Adrenal gland (tissue), 12 donors: ENCODE results near the gene MTHFD1L. TPM values are rescaled to one million over a fixed set of nuclear protein-coding genes. Genes with fewer than 3 reads are reported as not detected.
"Not testable (repeated sequence)": the region's sequence is repeated elsewhere in the genome, so short reads cannot be mapped to it uniquely, and the experiment has no call there.

ENCODE experiments used
- DNase-seq, 7 donors: peaks; one replicate each; pipeline ENCODE4 v3.0.0-alpha.2; 2019 to 2020
- H3K27ac ChIP-seq, 5 donors: fragments of 200-600 bp; sonication (generic) in 4 of 5; 1 replicate in 3 of 5; 2 replicates in 2 of 5; pipeline versions ENCODE4 v1.5.1 to v1.8.0; 2016 to 2020; ENCODE audit warnings: mild to moderate bottlenecking in 1 of 5
- H3K27me3 ChIP-seq: fragments of 200-600 bp; 2 replicates; pipeline ENCODE4 v1.8.0; 2021
- H3K36me3 ChIP-seq, 2 donors: fragments of 200-600 bp; replicated peaks in 1 of 2; 1 replicate in 1 of 2; 2 replicates in 1 of 2; pipeline versions ENCODE4 v1.5.1 to v1.8.0; 2018 to 2022
- H3K4me1 ChIP-seq, 2 donors: fragments of 200-600 bp; replicated peaks in 1 of 2; 1 replicate in 1 of 2; 2 replicates in 1 of 2; pipeline versions ENCODE4 v1.5.1 to v1.8.0; 2018 to 2021
- H3K4me3 ChIP-seq, 4 donors: fragments of 200-600 bp; sonication (generic) in 3 of 4; one replicate each; pipeline ENCODE4 v1.5.1; 2016 to 2018
- H3K9me3 ChIP-seq, 3 donors: fragments of 200-600 bp; sonication (generic) in 1 of 3; replicated peaks in 1 of 3; 1 replicate in 2 of 3; 2 replicates in 1 of 3; pipeline versions ENCODE4 v1.5.1 to v1.8.0; 2016 to 2021
- POLR2A ChIP-seq, 2 donors: fragments of 450-650 bp; IDR thresholded peaks; one replicate each; pipeline ENCODE4 v1.6.1; 2017; ENCODE audit warnings: antibody characterized with exemption in 2 of 2, mild to moderate bottlenecking in 2 of 2, moderate library complexity in 1 of 2
- WGBS, 4 donors: extraction: QIAGEN DNeasy Blood & Tissue Kit in 2 of 4; methylation state at CpG; one replicate each; pipeline versions ENCODE4 v1.1.5 to v1.1.7; 2013 to 2017; 5-methylcytosine and 5-hydroxymethylcytosine counted together
- intact Hi-C, 2 donors: fragments of 100-400 bp; cut with DNase I; formaldehyde crosslinking; loops; one replicate each; pipeline versions ENCODE4 v1.14.1 to v1.15.0; 2022 to 2023
- polyA plus RNA-seq, 3 donors: library from polyadenylated mRNA; stranded (reverse); fragments of 200-250 nt in 2 of 3; fragments of 350-450 nt in 1 of 3; fragmentation: Illumina TruSeq in 1 of 3; extraction: RNeasy Lipid Tissue Mini Kit (QIAGEN cat#74804) in 1 of 3; gene quantifications; one replicate each; pipeline ENCODE4 v1.2.3, GENCODE V29; 2013 to 2014
- total RNA-seq, 9 donors: library from RNA; depleted of rRNA in 4 of 9; stranded (reverse); fragments of >200 nt in 4 of 9; fragments of 120-200 nt in 1 of 9; fragmentation: NEBNext Ultra II Directional in 1 of 9; extraction: Animal tissue kit (Norgen Biotek cat#: 25700) in 1 of 9; gene quantifications; one replicate each; pipeline versions ENCODE4 v1.1.0 to v1.2.4, GENCODE V29; 2013 to 2023
- TF ChIP-seq, protein P1 (sequence below), 6 experiments: fragments of 450-650 bp in 4 of 6; fragments of 200-600 bp in 2 of 6; sonication (generic) in 1 of 6; IDR thresholded peaks; 1 replicate in 5 of 6; 2 replicates in 1 of 6; pipeline versions ENCODE4 v1.5.1 to v1.8.0; 2016 to 2021; ENCODE audit warnings: antibody characterized with exemption in 6 of 6, mild to moderate bottlenecking in 2 of 6, moderate library complexity in 1 of 6
- donor health status: healthy with polysubstance abuse.
- donor health status: Bipolar disorder and iron deficiency.
- donor health status: DM: yes; HTN: yes; CAD: no.
- donor health status: DM: no; HTN: no; CAD: no.
- donor health status: DM: no; HTN: no; CAD: no.
- donor health status: DM: yes; HTN: yes; CAD: no.

The MTHFD1L gene
- total and polyA plus RNA-seq, 12 donors = 8.5 to 28.8 (median 18.1) TPM

DNA sequence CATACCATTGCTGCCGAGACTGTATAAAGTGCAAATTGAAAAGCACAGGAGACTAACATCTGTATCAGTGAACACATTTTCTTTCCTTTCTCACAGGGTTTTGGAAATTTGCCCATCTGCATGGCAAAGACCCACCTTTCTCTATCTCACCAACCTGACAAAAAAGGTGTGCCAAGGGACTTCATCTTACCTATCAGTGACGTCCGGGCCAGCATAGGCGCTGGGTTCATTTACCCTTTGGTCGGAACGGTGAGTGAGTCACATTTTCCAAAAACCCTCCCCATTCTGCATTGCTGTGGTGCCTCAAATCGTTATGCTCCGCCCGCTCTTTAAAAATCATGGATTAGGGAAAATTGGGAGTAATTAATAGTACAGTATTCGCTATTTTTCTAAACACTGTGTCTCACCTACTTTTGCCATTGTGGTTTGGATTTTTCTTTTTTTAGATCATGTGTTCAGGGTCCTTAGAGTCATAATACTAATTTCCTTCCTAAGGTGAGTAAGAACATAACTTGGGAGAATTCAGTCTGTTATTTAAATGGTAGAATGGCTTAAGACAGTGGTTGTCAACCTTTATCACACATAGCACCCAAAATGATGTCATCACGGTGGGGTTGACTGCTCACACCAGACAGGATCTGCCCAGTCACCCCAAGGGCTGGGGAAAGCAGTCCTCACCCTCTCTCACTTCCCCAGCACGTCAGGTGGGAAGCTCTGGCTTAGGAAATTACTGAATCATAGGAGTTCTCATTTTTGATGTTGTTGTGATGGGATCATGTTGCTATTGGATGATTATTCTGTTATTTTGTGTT, 171.6 kb downstream of the MTHFD1L start:
- peak overlapping the region in 3 of 5 donors; percentile 12 to 67 (median 56) for H3K27ac ChIP-seq
- H3K4me1 ChIP-seq = no peaks in the 10 kb centered on the region
- H3K36me3 ChIP-seq = no peaks in the 10 kb centered on the region
- H3K27me3 ChIP-seq = no peaks in the 10 kb centered on the region
- peak in 1 of 7 donors; percentile 46 for DNase-seq
- WGBS, 4 donors = 86 to 92% (median 88%) methylated on average over 12 of the region's 12 CpGs
- TF ChIP-seq POLR2A (IDR thresholded peaks at IDR 0.05) = no peak
- TF ChIP-seq, protein P1, sequence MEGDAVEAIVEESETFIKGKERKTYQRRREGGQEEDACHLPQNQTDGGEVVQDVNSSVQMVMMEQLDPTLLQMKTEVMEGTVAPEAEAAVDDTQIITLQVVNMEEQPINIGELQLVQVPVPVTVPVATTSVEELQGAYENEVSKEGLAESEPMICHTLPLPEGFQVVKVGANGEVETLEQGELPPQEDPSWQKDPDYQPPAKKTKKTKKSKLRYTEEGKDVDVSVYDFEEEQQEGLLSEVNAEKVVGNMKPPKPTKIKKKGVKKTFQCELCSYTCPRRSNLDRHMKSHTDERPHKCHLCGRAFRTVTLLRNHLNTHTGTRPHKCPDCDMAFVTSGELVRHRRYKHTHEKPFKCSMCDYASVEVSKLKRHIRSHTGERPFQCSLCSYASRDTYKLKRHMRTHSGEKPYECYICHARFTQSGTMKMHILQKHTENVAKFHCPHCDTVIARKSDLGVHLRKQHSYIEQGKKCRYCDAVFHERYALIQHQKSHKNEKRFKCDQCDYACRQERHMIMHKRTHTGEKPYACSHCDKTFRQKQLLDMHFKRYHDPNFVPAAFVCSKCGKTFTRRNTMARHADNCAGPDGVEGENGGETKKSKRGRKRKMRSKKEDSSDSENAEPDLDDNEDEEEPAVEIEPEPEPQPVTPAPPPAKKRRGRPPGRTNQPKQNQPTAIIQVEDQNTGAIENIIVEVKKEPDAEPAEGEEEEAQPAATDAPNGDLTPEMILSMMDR (IDR thresholded peaks at IDR 0.05) = no peak
- intact Hi-C loops = no loop called here
- no peaks in the 10 kb centered on the region for H3K9me3 ChIP-seq
- H3K4me3 ChIP-seq = no peak overlapping the region

DNA sequence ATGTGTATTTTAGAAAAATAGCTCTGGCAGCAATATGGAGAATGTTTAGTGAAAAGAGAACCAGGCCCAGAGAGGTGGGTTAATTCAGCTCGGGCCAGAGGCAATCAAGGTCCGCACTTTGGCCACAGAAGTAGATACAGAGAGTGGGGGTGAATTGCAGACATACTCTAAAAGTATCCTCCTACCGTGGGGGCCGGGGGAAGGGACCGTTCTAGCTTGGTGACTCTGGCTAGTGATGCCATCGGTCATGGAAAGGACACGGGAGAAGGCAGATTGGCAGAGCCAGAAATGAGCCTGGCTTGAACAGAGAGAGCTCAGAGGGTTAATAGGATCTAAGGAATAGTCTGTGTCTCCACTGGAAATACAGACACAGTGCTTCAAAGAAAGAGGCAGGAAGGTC, 173.1 kb downstream of the MTHFD1L start:
- Histone ChIP-seq H3K9me3 (no peaks in the 10 kb centered on the region), H3K4me3 (no peak overlapping the region), H3K4me1 (no peaks in the 10 kb centered on the region), H3K36me3 (no peaks in the 10 kb centered on the region), H3K27ac (no peak overlapping the region), H3K27me3 (no peaks in the 10 kb centered on the region)
- intact Hi-C loops = no loop called here
- no peak for TF ChIP-seq POLR2A (IDR thresholded peaks at IDR 0.05)
- TF ChIP-seq, protein P1 (IDR thresholded peaks at IDR 0.05) = no peak
- peak in 1 of 7 donors; percentile 13 for DNase-seq
- WGBS, 4 donors = 91 to 97% (median 95%) methylated on average over 6 to 7 of the region's 7 CpGs

DNA sequence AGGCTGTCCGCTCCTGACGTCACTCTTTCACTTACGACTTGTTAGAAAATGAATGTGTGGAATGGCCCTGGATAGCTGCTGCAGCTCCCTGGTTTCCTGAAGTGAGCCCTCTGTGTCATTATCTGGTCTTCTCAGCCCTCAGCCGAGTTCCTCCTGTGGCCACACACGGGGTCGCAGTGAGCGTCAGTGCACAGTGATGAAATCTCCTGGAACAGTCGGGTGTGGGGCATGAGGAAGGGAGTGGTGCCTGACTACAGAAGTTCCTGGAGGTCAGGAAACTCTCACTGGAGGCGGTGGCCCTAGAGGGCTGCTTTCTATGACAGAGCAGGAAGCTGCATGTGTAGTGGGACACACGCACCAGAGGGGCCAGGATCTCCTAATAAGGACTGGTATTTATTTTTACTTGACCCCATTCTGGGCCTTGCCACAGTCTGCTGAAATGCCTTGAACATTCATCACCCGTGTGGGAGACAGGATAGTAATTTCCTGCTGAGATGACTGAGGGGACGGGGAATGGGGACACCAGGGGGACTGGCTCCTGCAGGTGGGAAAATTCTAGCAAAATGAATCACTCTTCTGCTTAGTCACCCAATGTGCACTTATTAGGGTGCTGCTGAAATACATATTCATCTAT, 175.5 kb downstream of the MTHFD1L start:
- WGBS, 4 donors = 54 to 63% (median 56%) methylated on average over 7 to 12 of the region's 12 CpGs
- H3K27ac ChIP-seq = peak overlapping the region in 4 of 5 donors; percentile 32 to 83 (median 56)
- TF ChIP-seq, protein P1 (IDR thresholded peaks at IDR 0.05) = peak in 2 of 6 experiments; percentile 21 to 29
- H3K27me3 ChIP-seq, intact Hi-C loops, H3K36me3 ChIP-seq, H3K4me3 ChIP-seq, H3K4me1 ChIP-seq, H3K9me3 ChIP-seq: not testable (repeated sequence)
- peak; percentile 42 to 90 (median 71) for DNase-seq

DNA sequence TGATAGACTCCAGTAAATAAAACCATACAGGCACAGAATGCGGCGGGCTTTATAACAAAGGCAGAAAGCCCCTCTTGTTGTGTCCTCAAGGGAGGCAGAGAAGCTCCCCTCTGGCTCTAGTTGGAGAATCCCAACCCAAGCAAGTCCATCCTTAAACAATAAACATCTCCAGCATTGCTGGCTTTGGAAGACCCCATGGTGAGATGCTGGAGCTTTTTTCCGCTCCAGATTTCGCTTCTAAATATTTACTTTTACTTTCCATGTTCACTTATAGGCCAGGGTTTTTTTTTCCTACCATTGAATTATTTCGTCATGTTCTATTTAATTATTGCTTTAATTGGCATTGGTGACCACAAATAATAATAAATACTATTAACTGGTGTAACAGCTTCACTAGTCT, 176.2 kb downstream of the MTHFD1L start:
- H3K9me3 ChIP-seq = no peaks in the 10 kb centered on the region
- no peak overlapping the region for H3K4me3 ChIP-seq
- intact Hi-C loops = no loop called here
- no peak for DNase-seq
- TF ChIP-seq, protein P1 (IDR thresholded peaks at IDR 0.05) = no peak
- TF ChIP-seq POLR2A (IDR thresholded peaks at IDR 0.05) = no peak
- H3K36me3 ChIP-seq = no peaks in the 10 kb centered on the region
- no peaks in the 10 kb centered on the region for H3K27me3 ChIP-seq
- 95 to 98% (median 96%) methylated on average over 5 of the region's 5 CpGs for WGBS, 4 donors
- peaks cover 0 to 12% of the 10 kb centered on the region in 2 donors for H3K4me1 ChIP-seq
- H3K27ac ChIP-seq = peak overlapping the region in 4 of 5 donors; percentile 32 to 83 (median 48)

DNA sequence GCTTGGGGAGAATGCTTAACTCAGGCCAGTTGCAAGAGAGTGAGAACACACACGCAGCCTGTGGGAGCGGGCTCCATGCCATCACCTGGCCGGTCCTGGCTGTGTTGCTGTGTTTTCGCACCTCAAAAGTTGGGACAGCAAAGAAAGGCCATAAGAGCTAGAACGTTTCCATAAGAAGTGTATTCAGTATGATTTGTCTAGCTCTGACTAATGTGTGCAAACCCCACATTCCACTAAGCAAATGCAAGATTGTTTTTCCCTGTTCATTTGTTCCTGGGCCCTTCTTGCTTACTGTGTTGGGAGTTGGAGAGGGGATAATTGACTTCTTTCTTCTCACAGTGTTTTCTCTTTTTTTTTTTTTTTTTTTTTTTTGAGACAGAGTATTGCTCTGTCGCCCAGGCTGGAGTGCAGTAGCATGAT, 177.4 kb downstream of the MTHFD1L start:
- DNase-seq = peak in 1 of 7 donors; percentile 35
- H3K36me3 ChIP-seq, H3K9me3 ChIP-seq, H3K27ac ChIP-seq, H3K27me3 ChIP-seq, H3K4me3 ChIP-seq, intact Hi-C loops: not testable (repeated sequence)
- 81 to 92% (median 90%) methylated on average over 5 to 6 of the region's 6 CpGs for WGBS, 4 donors
- H3K4me1 ChIP-seq = peaks cover 0 to 12% of the 10 kb centered on the region in 2 donors
